Endothelial cell of umbilical vein (primary cell): ENCODE data around the gene PLAC1.

Experiments used
- EZH2 ChIP-seq: IDR thresholded peaks from 2 replicates; pipeline ENCODE4 v1.6.1; 2012; ENCODE audit warnings: borderline replicate concordance, low read depth, mild to moderate bottlenecking, moderate library complexity, low read length, inconsistent platforms; ENCODE audit not compliant: severe bottlenecking
- FOS ChIP-seq: IDR thresholded peaks from 2 replicates; pipeline ENCODE4 v1.6.1; 2011; ENCODE audit warnings: mild to moderate bottlenecking, low read length, moderate library complexity, borderline replicate concordance; ENCODE audit not compliant: insufficient read depth
- JUN ChIP-seq: IDR thresholded peaks from 2 replicates; pipeline ENCODE4 v1.6.1; 2011; ENCODE audit warnings: borderline replicate concordance, low read depth; ENCODE audit not compliant: insufficient read length, insufficient read depth
- POLR2A ChIP-seq: IDR thresholded peaks from 2 replicates; pipeline ENCODE4 v1.6.1; 2012; ENCODE audit warnings: low read depth, mild to moderate bottlenecking, control low read depth, low read length
- POLR2AphosphoS5 ChIP-seq: IDR thresholded peaks from 2 replicates; pipeline ENCODE4 v1.6.1; 2012; ENCODE audit warnings: low read depth, mild to moderate bottlenecking, control low read depth, low read length, moderate library complexity; ENCODE audit not compliant: insufficient read depth
- TF ChIP-seq, protein P1 (sequence below): IDR thresholded peaks from 2 replicates; pipeline ENCODE4 v1.6.1; 2011; ENCODE audit not compliant: insufficient read depth, insufficient read length
- TF ChIP-seq, protein P2 (sequence below), 2 donors: IDR thresholded peaks; 1 replicate in 1 of 2; 2 replicates in 1 of 2; pipeline ENCODE4 v1.5.1; 2011; ENCODE audit warnings: low read length in 2 of 2, mild to moderate bottlenecking in 2 of 2, moderate library complexity in 2 of 2, control low read depth in 1 of 2, inconsistent platforms in 1 of 2, low read depth in 1 of 2; ENCODE audit not compliant: insufficient read depth in 1 of 2; ENCODE audit errors: extremely low read depth in 1 of 2

DNA sequence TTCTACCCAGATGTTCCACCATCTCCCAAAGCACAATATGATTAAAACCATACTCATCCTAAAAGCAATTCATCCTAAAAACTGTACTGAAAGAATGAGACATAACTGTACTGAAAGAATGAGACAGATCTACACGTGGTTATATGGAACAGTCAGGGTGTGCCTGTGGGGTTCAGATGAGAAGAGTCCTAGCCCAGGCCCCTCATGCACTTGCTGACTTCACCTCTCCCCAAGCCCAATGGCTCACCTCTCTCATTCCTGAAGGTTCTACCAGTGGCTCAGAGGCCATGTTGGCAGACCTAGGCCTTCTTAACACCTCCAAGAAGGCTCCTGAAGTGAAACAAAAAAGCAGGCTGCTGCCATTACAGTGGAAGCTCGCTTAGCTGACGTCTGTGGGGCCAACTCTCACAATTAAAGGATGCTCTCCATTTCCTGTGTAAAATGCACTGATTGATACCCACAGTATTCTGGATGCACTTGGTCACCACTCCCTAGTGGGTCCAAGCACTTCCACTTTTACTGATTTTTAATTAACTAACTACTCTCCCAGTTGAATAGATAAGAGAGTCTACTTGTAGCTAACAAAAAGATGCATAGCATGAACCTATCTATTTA is 3.8 kb downstream of the PLAC1 start:
- no peak for TF ChIP-seq POLR2A
- TF ChIP-seq, protein P1, sequence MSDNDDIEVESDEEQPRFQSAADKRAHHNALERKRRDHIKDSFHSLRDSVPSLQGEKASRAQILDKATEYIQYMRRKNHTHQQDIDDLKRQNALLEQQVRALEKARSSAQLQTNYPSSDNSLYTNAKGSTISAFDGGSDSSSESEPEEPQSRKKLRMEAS: no peak
- TF ChIP-seq, protein P2, sequence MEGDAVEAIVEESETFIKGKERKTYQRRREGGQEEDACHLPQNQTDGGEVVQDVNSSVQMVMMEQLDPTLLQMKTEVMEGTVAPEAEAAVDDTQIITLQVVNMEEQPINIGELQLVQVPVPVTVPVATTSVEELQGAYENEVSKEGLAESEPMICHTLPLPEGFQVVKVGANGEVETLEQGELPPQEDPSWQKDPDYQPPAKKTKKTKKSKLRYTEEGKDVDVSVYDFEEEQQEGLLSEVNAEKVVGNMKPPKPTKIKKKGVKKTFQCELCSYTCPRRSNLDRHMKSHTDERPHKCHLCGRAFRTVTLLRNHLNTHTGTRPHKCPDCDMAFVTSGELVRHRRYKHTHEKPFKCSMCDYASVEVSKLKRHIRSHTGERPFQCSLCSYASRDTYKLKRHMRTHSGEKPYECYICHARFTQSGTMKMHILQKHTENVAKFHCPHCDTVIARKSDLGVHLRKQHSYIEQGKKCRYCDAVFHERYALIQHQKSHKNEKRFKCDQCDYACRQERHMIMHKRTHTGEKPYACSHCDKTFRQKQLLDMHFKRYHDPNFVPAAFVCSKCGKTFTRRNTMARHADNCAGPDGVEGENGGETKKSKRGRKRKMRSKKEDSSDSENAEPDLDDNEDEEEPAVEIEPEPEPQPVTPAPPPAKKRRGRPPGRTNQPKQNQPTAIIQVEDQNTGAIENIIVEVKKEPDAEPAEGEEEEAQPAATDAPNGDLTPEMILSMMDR (IDR thresholded peaks at IDR 0.05; ENCODE audit: extremely low read depth in 1 of 2, insufficient read depth in 1 of 2, low read depth in 1 of 2, low read length in 2 of 2): no peak
- TF ChIP-seq POLR2AphosphoS5: no peak
- no peak for TF ChIP-seq JUN
- TF ChIP-seq EZH2: no peak
- no peak for TF ChIP-seq FOS
